ENCODE measurements around the gene PROM2. TPM values are rescaled to one million over a fixed set of nuclear protein-coding genes. Genes with fewer than 3 reads are reported as not detected.

Gene PROM2
- total and polyA plus RNA-seq, 2 donors (not counting 3 experiments of a cell fraction or from before 2014, with no cell fraction given) = 0.39 to 0.60 TPM

DNA sequence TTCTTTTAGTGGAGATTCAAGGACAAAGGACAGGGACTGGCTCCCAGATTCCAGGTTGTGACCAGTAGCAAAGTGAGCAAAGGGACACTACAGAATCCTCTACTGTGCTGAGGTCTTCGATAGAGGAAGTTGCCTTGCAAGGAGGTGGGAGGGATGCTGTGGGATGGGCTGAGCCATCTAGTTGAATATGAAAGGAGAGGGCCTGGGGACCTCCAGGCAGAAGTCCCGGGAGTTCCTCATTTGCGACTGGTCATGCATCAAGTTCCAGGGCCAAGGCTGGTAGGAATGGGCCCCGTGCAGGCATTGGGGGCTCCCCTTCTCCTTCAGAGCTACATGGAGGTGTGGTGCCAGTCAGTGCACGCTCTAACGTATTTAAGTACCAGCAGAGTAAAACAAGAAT, 12.6 kb upstream of the PROM2 start:
- no TSS peak for BruUV-seq (replicated peaks)
- Histone ChIP-seq H3K4me2 (ENCODE audit: insufficient read depth, low read length) (no peak overlapping the region), H3K9ac (replicated peaks; ENCODE audit: extremely low read depth, insufficient read depth, low read length) (no peak overlapping the region), H3K9me3 (replicated peaks; ENCODE audit: control insufficient read depth, insufficient read depth, low read length) (no peaks in the 10 kb centered on the region), H3K79me2 (ENCODE audit: control insufficient read depth, insufficient read depth, low read length) (no peaks in the 10 kb centered on the region), H3K27me3 (ENCODE audit: control insufficient read depth in 2 of 2, insufficient read depth in 2 of 2, low read length in 2 of 2) (no peaks in the 10 kb centered on the region), H3K4me1 (ENCODE audit: control insufficient read depth, extremely low read depth, insufficient read depth, low read length) (no peaks in the 10 kb centered on the region), H4K20me1 (replicated peaks; ENCODE audit: control insufficient read depth, extremely low read depth, insufficient read depth, low read length) (no peaks in the 10 kb centered on the region), H3K27ac (ENCODE audit: insufficient read depth, low read depth, low read length) (no peak overlapping the region), H3K4me3 (replicated peaks in 1 of 3; ENCODE audit: insufficient read depth in 1 of 3, low read depth in 1 of 3, low read length in 3 of 3) (no peak overlapping the region), H3K36me3 (ENCODE audit: control insufficient read depth in 2 of 2, extremely low read depth in 1 of 2, insufficient read depth in 2 of 2, low read length in 2 of 2) (no peaks in the 10 kb centered on the region), H3K9me1 (replicated peaks; ENCODE audit: control insufficient read depth, extremely low read depth, insufficient read depth, low read length) (no peaks in the 10 kb centered on the region), H2AFZ (ENCODE audit: low read depth, low read length) (no peak overlapping the region)
- ChIA-PET CTCF (interaction anchor here (1.2 kb wide), 1 partner anchor 30 kb away, joined by 4 read pairs; no protein-coding TSS in a partner anchor), POLR2A (no interaction called here)
- dilution Hi-C loops (cut with MboI; ENCODE audit: extremely low pct_ligation_motif_present, low sequenced_read_pairs) = no loop called here
- FAIRE-seq = no peak
- TF ChIP-seq, protein P1, sequence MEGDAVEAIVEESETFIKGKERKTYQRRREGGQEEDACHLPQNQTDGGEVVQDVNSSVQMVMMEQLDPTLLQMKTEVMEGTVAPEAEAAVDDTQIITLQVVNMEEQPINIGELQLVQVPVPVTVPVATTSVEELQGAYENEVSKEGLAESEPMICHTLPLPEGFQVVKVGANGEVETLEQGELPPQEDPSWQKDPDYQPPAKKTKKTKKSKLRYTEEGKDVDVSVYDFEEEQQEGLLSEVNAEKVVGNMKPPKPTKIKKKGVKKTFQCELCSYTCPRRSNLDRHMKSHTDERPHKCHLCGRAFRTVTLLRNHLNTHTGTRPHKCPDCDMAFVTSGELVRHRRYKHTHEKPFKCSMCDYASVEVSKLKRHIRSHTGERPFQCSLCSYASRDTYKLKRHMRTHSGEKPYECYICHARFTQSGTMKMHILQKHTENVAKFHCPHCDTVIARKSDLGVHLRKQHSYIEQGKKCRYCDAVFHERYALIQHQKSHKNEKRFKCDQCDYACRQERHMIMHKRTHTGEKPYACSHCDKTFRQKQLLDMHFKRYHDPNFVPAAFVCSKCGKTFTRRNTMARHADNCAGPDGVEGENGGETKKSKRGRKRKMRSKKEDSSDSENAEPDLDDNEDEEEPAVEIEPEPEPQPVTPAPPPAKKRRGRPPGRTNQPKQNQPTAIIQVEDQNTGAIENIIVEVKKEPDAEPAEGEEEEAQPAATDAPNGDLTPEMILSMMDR (IDR thresholded peaks at IDR 0.05; ENCODE audit: extremely low read depth in 1 of 2, insufficient read depth in 1 of 2, low read depth in 1 of 2, low read length in 2 of 2) = no peak
- TF ChIP-seq POLR2AphosphoS5 (IDR thresholded peaks at IDR 0.05; ENCODE audit: insufficient read depth, low read depth, low read length) (no peak), FOS (IDR thresholded peaks at IDR 0.05; ENCODE audit: borderline replicate concordance, insufficient read depth, low read length) (no peak), GATA2 (IDR thresholded peaks at IDR 0.05; ENCODE audit: insufficient read depth, insufficient read length, low read depth, low read length) (no peak), JUN (IDR thresholded peaks at IDR 0.05; ENCODE audit: borderline replicate concordance, insufficient read depth, insufficient read length, low read depth) (no peak), POLR2A (IDR thresholded peaks at IDR 0.05; ENCODE audit: low read depth, low read length) (no peak), EZH2 (IDR thresholded peaks at IDR 0.05; ENCODE audit: borderline replicate concordance, low read depth, low read length, severe bottlenecking) (no peak), MYC (IDR thresholded peaks at IDR 0.05; ENCODE audit: low read depth, low read length) (no peak)
- TF ChIP-seq, protein P2, sequence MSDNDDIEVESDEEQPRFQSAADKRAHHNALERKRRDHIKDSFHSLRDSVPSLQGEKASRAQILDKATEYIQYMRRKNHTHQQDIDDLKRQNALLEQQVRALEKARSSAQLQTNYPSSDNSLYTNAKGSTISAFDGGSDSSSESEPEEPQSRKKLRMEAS (IDR thresholded peaks at IDR 0.05; ENCODE audit: insufficient read depth, insufficient read length) = no peak
- intact Hi-C loops (cut with micrococcal nuclease) = no loop called here
- DNase-seq (ENCODE audit: low read depth, low spot score) = no peak
